HepG2 (cell line): ENCODE measurements around the gene CDC6. TPM values are rescaled to one million over a fixed set of nuclear protein-coding genes. Genes with fewer than 3 reads are reported as not detected.
A peak's percentile ranks its signal among the peaks of the same experiment; 100 is the strongest.

Experiments
- ATAC-seq: fragments of 200-7000 bp; cut with Tn5 transposase; 3 replicates; pipeline ENCODE4 v1.9.1; 2020; ENCODE audit warnings: mild to moderate bottlenecking, moderate library complexity
- BruUV-seq: library from RNA; stranded (reverse); fragments of 400-500 nt; replicated peaks from 2 replicates; lab custom pipeline; 2021; lab: Mats Ljungman, UMichigan
- CTCF ChIA-PET: fragments of 300-600 bp; formaldehyde crosslinking; extraction: SDS; loops from one replicate; lab custom pipeline; 2021; ENCODE audit warnings: low total read pairs, inconsistent platforms, low intra/inter-chr PET ratio; lab: Yijun Ruan, JAX
- POLR2A ChIA-PET: fragments of 350-600 bp; sonication (Branson Sonifier 250); formaldehyde crosslinking; loops from one replicate; lab custom pipeline; 2020; ENCODE audit warnings: antibody characterized with exemption, inconsistent platforms; lab: Yijun Ruan, JAX
- DNase-seq: peaks from one replicate; pipeline ENCODE4 v3.0.0-alpha.2; 2015; ENCODE audit warnings: low spot score
- FAIRE-seq: peaks from 3 replicates; lab custom pipeline; 2011; peaks lifted over from hg19 to GRCh38; lab: Jason Lieb, UNC
- H2AFZ ChIP-seq: one replicate; pipeline ENCODE4 v1.6.1; 2011; ENCODE audit warnings: low read length, inconsistent platforms
- H3K27ac ChIP-seq: fragments of 300-600 bp; 3 replicates; pipeline ENCODE4 v1.8.0; 2011; ENCODE audit warnings: mixed run types, mild to moderate bottlenecking, mixed read lengths, low read length, inconsistent platforms; ENCODE audit not compliant: insufficient read depth; ENCODE audit errors: extremely low read length
- H3K27me3 ChIP-seq, 2 experiments: fragments of 200-600 bp in 1 of 2; 2 replicates in 1 of 2; 3 replicates in 1 of 2; pipeline versions ENCODE4 v1.6.0 to v1.8.0; 2011; ENCODE audit warnings: low read length in 2 of 2, mild to moderate bottlenecking in 2 of 2, moderate library complexity in 2 of 2, inconsistent platforms in 1 of 2; ENCODE audit not compliant: insufficient read depth in 2 of 2, control insufficient read depth in 1 of 2
- H3K36me3 ChIP-seq, 2 experiments: fragments of 200-600 bp in 1 of 2; replicated peaks in 1 of 2; 2 replicates in 1 of 2; 3 replicates in 1 of 2; pipeline versions ENCODE4 v1.5.1 to v1.8.0; 2011; ENCODE audit warnings: low read length in 2 of 2, inconsistent platforms in 1 of 2; ENCODE audit not compliant: insufficient read depth in 2 of 2, control insufficient read depth in 1 of 2
- H3K4me1 ChIP-seq: 2 replicates; pipeline ENCODE4 v1.5.1; 2012; ENCODE audit warnings: low read length, inconsistent platforms; ENCODE audit not compliant: insufficient read depth
- H3K4me2 ChIP-seq: 2 replicates; pipeline ENCODE4 v1.6.0; 2011; ENCODE audit warnings: low read depth, low read length, inconsistent platforms
- H3K4me3 ChIP-seq, 3 experiments: fragments of 200-600 bp in 1 of 3; sonication (generic), shearing (Covaris generic) in 1 of 3; replicated peaks in 1 of 3; 2 replicates each; pipeline ENCODE4 v1.5.1; 2011 to 2016; ENCODE audit warnings: low read length in 3 of 3, inconsistent platforms in 2 of 3, low read depth in 2 of 3, mild to moderate bottlenecking in 2 of 3, control low read depth in 1 of 3, mixed read lengths in 1 of 3; ENCODE audit not compliant: insufficient read depth in 1 of 3
- H3K79me2 ChIP-seq: one replicate; pipeline ENCODE4 v1.6.1; 2011; ENCODE audit warnings: low read length, inconsistent platforms; ENCODE audit not compliant: insufficient read depth
- H3K9ac ChIP-seq: 2 replicates; pipeline ENCODE4 v1.6.0; 2011; ENCODE audit warnings: mild to moderate bottlenecking, low read depth, low read length, inconsistent platforms; ENCODE audit not compliant: insufficient read depth
- H3K9me3 ChIP-seq: 2 replicates; pipeline ENCODE4 v1.5.1; 2012; ENCODE audit warnings: mild to moderate bottlenecking, low read length
- H4K20me1 ChIP-seq: 2 replicates; pipeline ENCODE4 v1.6.0; 2011; ENCODE audit warnings: inconsistent platforms, mild to moderate bottlenecking, low read length, moderate library complexity; ENCODE audit not compliant: insufficient read depth
- DMAP1 ChIP-seq: IDR thresholded peaks from 2 replicates; pipeline ENCODE4 v1.6.1; 2016
- HDAC6 ChIP-seq: fragments of 200-600 bp; sonication (generic); IDR thresholded peaks from 2 replicates; pipeline ENCODE4 v1.7.0; 2017; ENCODE audit warnings: mild to moderate bottlenecking, antibody characterized with exemption, low read length, low read depth
- MED1 ChIP-seq: sonication (generic); formaldehyde crosslinking; IDR thresholded peaks from 2 replicates; pipeline ENCODE4 v1.4.0; 2020; ENCODE audit warnings: missing genetic modification reagents
- MLLT10 ChIP-seq: sonication (generic); formaldehyde crosslinking; IDR thresholded peaks from 2 replicates; pipeline ENCODE4 v1.4.0; 2020; ENCODE audit warnings: missing genetic modification reagents
- NFE2L1 ChIP-seq: sonication (generic); formaldehyde crosslinking; IDR thresholded peaks from 2 replicates; pipeline ENCODE4 v1.4.0; 2020; ENCODE audit warnings: missing genetic modification reagents, mild to moderate bottlenecking, borderline replicate concordance
- NONO ChIP-seq, 2 experiments: fragments of 450-650 bp in 1 of 2; sonication (generic) in 1 of 2; formaldehyde crosslinking in 1 of 2; IDR thresholded peaks in 1 of 2; conservative IDR thresholded peaks in 1 of 2; 2 replicates each; pipeline versions ENCODE4 v1.6.1 to v1.8.0; 2017 to 2022; ENCODE audit warnings: mild to moderate bottlenecking in 1 of 2, missing genetic modification reagents in 1 of 2, moderate library complexity in 1 of 2
- RBM39 ChIP-seq: fragments of 200-400 bp; formaldehyde crosslinking; IDR thresholded peaks from one replicate; pipeline ENCODE4 v1.6.1; 2018; ENCODE audit warnings: antibody characterized with exemption, mild to moderate bottlenecking, low read depth, low read length; ENCODE audit not compliant: poor library complexity, severe bottlenecking
- SIX1 ChIP-seq: sonication (generic); formaldehyde crosslinking; IDR thresholded peaks from 2 replicates; pipeline ENCODE4 v1.4.0; 2020; ENCODE audit warnings: missing genetic modification reagents, borderline replicate concordance
- SMAD1 ChIP-seq: sonication (generic); formaldehyde crosslinking; IDR thresholded peaks from 2 replicates; pipeline ENCODE4 v1.4.0; 2020; ENCODE audit warnings: missing genetic modification reagents, low read depth, mild to moderate bottlenecking, borderline replicate concordance
- ZFP36L2 ChIP-seq: sonication (generic); formaldehyde crosslinking; IDR thresholded peaks from 2 replicates; pipeline ENCODE4 v1.4.0; 2020; ENCODE audit warnings: missing genetic modification reagents
- ZFX ChIP-seq: sonication (generic); formaldehyde crosslinking; IDR thresholded peaks from 2 replicates; pipeline ENCODE4 v1.4.0; 2020; ENCODE audit warnings: mild to moderate bottlenecking, low read depth, missing genetic modification reagents, moderate library complexity
- ZKSCAN1 ChIP-seq: fragments of 150-350 bp; IDR thresholded peaks from 2 replicates; pipeline ENCODE4 v1.6.1; 2014; ENCODE audit warnings: low read length
- ZNF296 ChIP-seq: sonication (generic); formaldehyde crosslinking; conservative IDR thresholded peaks from 2 replicates; pipeline ENCODE4 v1.5.0; 2020; ENCODE audit warnings: mild to moderate bottlenecking, missing genetic modification reagents
- ZNF331 ChIP-seq: sonication (generic); formaldehyde crosslinking; IDR thresholded peaks from 2 replicates; pipeline ENCODE4 v1.4.0; 2020; ENCODE audit warnings: missing genetic modification reagents
- ZNF550 ChIP-seq: sonication (generic); formaldehyde crosslinking; IDR thresholded peaks from 2 replicates; pipeline ENCODE4 v1.4.0; 2020; ENCODE audit warnings: mild to moderate bottlenecking, missing genetic modification reagents, borderline replicate concordance
- ZNF781 ChIP-seq: sonication (generic); formaldehyde crosslinking; IDR thresholded peaks from 2 replicates; pipeline ENCODE4 v1.5.1; 2020; ENCODE audit warnings: borderline replicate concordance, mild to moderate bottlenecking, missing genetic modification reagents; ENCODE audit errors: not compliant biosample characterization
- WGBS: methylation state at CpG from one replicate; pipeline ENCODE4 v1.1.6; 2017; ENCODE audit warnings: low lambda C conversion rate; 5-methylcytosine and 5-hydroxymethylcytosine counted together
- in situ Hi-C: cut with HindIII; loops from 2 replicates; pipeline ENCODE4 v1.10.0; 2017; ENCODE audit warnings: low pct_unique_long_range_greater_than_20kb; ENCODE audit not compliant: extremely low pct_ligation_motif_present
- intact Hi-C: fragments of 100-400 bp; cut with micrococcal nuclease; formaldehyde crosslinking; loops from one replicate; pipeline ENCODE4 v1.10.0; 2022; ENCODE audit not compliant: unreplicated experiment
- polyA plus RNA-seq, 8 experiments: library from polyadenylated mRNA; depleted of rRNA in 3 of 8; stranded (reverse) in 7 of 8; unstranded in 1 of 8; fragments of >200 nt; fragmentation: Illumina TruSeq in 4 of 8; extraction: Trizol in 4 of 8; gene quantifications; 2 replicates each; pipeline versions ENCODE4 v1.2.1 to v1.2.3, GENCODE V29; 2011 to 2016; ENCODE audit warnings: low read depth in 4 of 8, missing spikeins in 1 of 8, mixed read lengths in 1 of 8; ENCODE audit not compliant: insufficient read depth in 1 of 8
- total RNA-seq, 5 experiments: library from RNA; depleted of rRNA; stranded (reverse); fragments of >200 nt; fragmentation: Illumina TruSeq; extraction: Trizol; gene quantifications; 2 replicates each; pipeline ENCODE4 v1.2.3, GENCODE V29; 2016; ENCODE audit warnings: low read depth in 1 of 5
- TF ChIP-seq, protein P1 (sequence below): sonication (generic); formaldehyde crosslinking; IDR thresholded peaks from 2 replicates; pipeline ENCODE4 v1.5.1; 2020; ENCODE audit warnings: mild to moderate bottlenecking, missing genetic modification reagents, borderline replicate concordance
- TF ChIP-seq, protein P2 (sequence below): sonication (generic); formaldehyde crosslinking; conservative IDR thresholded peaks from 2 replicates; pipeline ENCODE4 v1.4.0; 2020; ENCODE audit warnings: missing genetic modification reagents

CDC6 gene
- total and polyA plus RNA-seq, 2 of the 13 experiments (the other 11 are each of a cell fraction or from before 2014, with no cell fraction given), result 17.4 to 114 TPM

DNA sequence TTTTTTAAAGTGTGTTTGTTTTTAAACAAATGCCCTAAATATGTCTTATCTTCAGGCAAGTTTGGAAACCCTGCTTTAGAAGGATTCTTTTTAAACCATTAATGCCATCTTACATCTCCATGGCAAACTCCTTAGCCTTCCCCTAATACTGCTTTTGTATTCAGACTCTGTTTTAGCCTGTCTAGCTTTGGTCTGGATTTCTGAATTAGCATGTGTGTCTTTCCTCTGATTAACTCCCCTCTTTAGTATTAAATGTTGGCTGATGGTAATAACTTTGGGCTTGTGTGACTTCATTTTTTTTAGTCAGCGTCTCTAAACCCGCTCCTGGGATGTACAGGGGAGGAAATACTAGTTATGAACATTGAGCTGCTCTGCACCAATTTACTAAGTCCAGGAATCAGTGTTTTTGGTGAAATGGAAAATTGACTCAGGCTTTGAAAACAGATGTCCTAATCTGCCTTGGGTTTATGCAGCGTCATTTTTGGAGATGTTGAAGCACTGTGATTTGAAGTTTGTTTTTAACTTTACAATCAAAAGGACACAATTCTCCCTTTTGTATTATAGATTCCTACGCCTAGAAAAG, 46.3 kb upstream of the CDC6 start:
- H3K4me2 ChIP-seq, result no peak overlapping the region
- ChIA-PET POLR2A (interaction anchor here (0.6 to 1.1 kb wide), 2 partner anchors 17 to 22 kb away, joined by 3 read pairs; partner anchors contain the start of gene WIPF2), CTCF (no interaction called here)
- no peaks in the 10 kb centered on the region for H3K4me1 ChIP-seq
- TSS peak; percentile 39 for BruUV-seq
- no peaks in the 10 kb centered on the region for H3K9me3 ChIP-seq
- in situ Hi-C loops, result no loop called here
- ATAC-seq (no peak), FAIRE-seq (no peak), DNase-seq (no peak)
- H3K27me3 ChIP-seq, result no peaks in the 10 kb centered on the region
- no peak overlapping the region for H3K9ac ChIP-seq
- no peak overlapping the region for H3K27ac ChIP-seq
- H3K4me3 ChIP-seq, result no peak overlapping the region
- peaks cover 4 to 6% of the 10 kb centered on the region in 2 experiments; a peak in 4 of 5 replicates for H3K36me3 ChIP-seq
- H3K79me2 ChIP-seq, result peaks cover 50% of the 10 kb centered on the region
- H4K20me1 ChIP-seq, result no peaks in the 10 kb centered on the region
- intact Hi-C loops, result no loop called here
- 96% methylated on average over 4 of the region's 4 CpGs for WGBS
- no peak for TF ChIP-seq ZNF331 (CRISPR knock-in tag)
- no peak for TF ChIP-seq ZNF550 (CRISPR knock-in tag)
- TF ChIP-seq ZNF296 (CRISPR knock-in tag), result no peak
- TF ChIP-seq ZFP36L2 (CRISPR knock-in tag), result no peak
- TF ChIP-seq NFE2L1 (CRISPR knock-in tag), result no peak
- TF ChIP-seq, protein P1, sequence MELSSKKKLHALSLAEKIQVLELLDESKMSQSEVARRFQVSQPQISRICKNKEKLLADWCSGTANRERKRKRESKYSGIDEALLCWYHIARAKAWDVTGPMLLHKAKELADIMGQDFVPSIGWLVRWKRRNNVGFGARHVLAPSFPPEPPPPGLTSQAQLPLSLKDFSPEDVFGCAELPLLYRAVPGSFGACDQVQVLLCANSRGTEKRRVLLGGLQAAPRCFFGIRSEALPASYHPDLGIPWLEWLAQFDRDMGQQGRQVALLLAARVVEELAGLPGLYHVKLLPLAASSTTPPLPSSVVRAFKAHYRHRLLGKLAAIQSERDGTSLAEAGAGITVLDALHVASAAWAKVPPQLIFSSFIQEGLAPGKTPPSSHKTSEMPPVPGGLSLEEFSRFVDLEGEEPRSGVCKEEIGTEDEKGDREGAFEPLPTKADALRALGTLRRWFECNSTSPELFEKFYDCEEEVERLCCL (CRISPR knock-in tag), result no peak
- TF ChIP-seq MLLT10, result no peak
- no peak for TF ChIP-seq ZNF781 (CRISPR knock-in tag)
- TF ChIP-seq SIX1 (CRISPR knock-in tag), result no peak
- TF ChIP-seq MED1 (CRISPR knock-in tag), result no peak
- TF ChIP-seq ZKSCAN1, result no peak
- no peak for TF ChIP-seq HDAC6
- TF ChIP-seq, protein P2, sequence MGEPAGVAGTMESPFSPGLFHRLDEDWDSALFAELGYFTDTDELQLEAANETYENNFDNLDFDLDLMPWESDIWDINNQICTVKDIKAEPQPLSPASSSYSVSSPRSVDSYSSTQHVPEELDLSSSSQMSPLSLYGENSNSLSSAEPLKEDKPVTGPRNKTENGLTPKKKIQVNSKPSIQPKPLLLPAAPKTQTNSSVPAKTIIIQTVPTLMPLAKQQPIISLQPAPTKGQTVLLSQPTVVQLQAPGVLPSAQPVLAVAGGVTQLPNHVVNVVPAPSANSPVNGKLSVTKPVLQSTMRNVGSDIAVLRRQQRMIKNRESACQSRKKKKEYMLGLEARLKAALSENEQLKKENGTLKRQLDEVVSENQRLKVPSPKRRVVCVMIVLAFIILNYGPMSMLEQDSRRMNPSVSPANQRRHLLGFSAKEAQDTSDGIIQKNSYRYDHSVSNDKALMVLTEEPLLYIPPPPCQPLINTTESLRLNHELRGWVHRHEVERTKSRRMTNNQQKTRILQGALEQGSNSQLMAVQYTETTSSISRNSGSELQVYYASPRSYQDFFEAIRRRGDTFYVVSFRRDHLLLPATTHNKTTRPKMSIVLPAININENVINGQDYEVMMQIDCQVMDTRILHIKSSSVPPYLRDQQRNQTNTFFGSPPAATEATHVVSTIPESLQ (CRISPR knock-in tag), result no peak
- TF ChIP-seq SMAD1 (CRISPR knock-in tag), result no peak
- no peak for TF ChIP-seq NONO (IDR thresholded peaks at IDR 0.05)
- no peak for TF ChIP-seq NONO (CRISPR knock-in tag; conservative IDR thresholded peaks at IDR 0.05)
- TF ChIP-seq DMAP1 (CRISPR knock-in tag), result no peak
- TF ChIP-seq RBM39, result no peak
- TF ChIP-seq ZFX (CRISPR knock-in tag), result no peak
- H2AFZ ChIP-seq, result no peak overlapping the region
